ENCODE data around the gene SMYD3.

SMYD3 gene

GRCh38 chr1:246549665-246550064 lies 42.6 kb upstream of the SMYD3 start:
- POLR2A ChIA-PET: no interaction called here
- no peaks in the 10 kb centered on the region for H3K9me3 ChIP-seq (ENCODE audit: control insufficient read depth, insufficient read depth, low read depth, low read length)
- no peak overlapping the region for H3K4me3 ChIP-seq (ENCODE audit: low read depth, low read length)
- CTCF ChIA-PET: no interaction called here
- no peak overlapping the region for H3K27ac ChIP-seq (ENCODE audit: extremely low read depth, low read depth, low read length)
- H3K4me1 ChIP-seq (ENCODE audit: control insufficient read depth, insufficient read depth, low read length): no peaks in the 10 kb centered on the region
- TF ChIP-seq ZNF530 (tag by site-specific recombination; IDR thresholded peaks at IDR 0.05; ENCODE audit: low read depth) (no peak), ZXDB (tag by site-specific recombination; IDR thresholded peaks at IDR 0.05) (no peak), GLIS2 (tag by site-specific recombination; IDR thresholded peaks at IDR 0.05) (no peak), ZNF777 (tag by site-specific recombination; IDR thresholded peaks at IDR 0.05; ENCODE audit: borderline replicate concordance) (no peak), ZNF560 (tag by site-specific recombination; IDR thresholded peaks at IDR 0.05; ENCODE audit: borderline replicate concordance) (no peak), ZNF324 (tag by site-specific recombination; IDR thresholded peaks at IDR 0.05) (no peak), SCRT2 (tag by site-specific recombination; IDR thresholded peaks at IDR 0.05) (no peak), PRDM1 (tag by site-specific recombination; IDR thresholded peaks at IDR 0.05) (no peak)
- peaks cover 0 to 41% of the 10 kb centered on the region in 2 experiments; a peak in 2 of 3 replicates for H3K36me3 ChIP-seq (ENCODE audit: control insufficient read depth in 2 of 2, insufficient read depth in 1 of 2, low read length in 2 of 2)

GRCh38 chr1:246544001-246544400 lies 36.9 kb upstream of the SMYD3 start:
- ChIA-PET CTCF (interaction anchor here (1.4 kb wide), 1 partner anchor 46 kb away, joined by 3 read pairs; no protein-coding TSS in a partner anchor), POLR2A (no interaction called here)
- H3K36me3 ChIP-seq (ENCODE audit: control insufficient read depth in 2 of 2, insufficient read depth in 1 of 2, low read length in 2 of 2): peaks cover 0 to 38% of the 10 kb centered on the region in 2 experiments; a peak in 2 of 3 replicates

More at GRCh38 chr1:246544001-246544400, 36.9 kb upstream of the SMYD3 start:
- no peak overlapping the region for H3K27ac ChIP-seq (ENCODE audit: extremely low read depth, low read depth, low read length)
- no peaks in the 10 kb centered on the region for H3K9me3 ChIP-seq (ENCODE audit: control insufficient read depth, insufficient read depth, low read depth, low read length)
- no peak for TF ChIP-seq SALL2 (tag by site-specific recombination; IDR thresholded peaks at IDR 0.05; ENCODE audit: borderline replicate concordance)
- no peak for TF ChIP-seq BCL11B (tag by site-specific recombination; IDR thresholded peaks at IDR 0.05; ENCODE audit: low read depth)
- no peak for TF ChIP-seq ZBTB48 (tag by site-specific recombination; IDR thresholded peaks at IDR 0.05)
- no peak for TF ChIP-seq ZNF24 (tag by site-specific recombination; IDR thresholded peaks at IDR 0.05)
- no peak for TF ChIP-seq ZNF433 (tag by site-specific recombination; IDR thresholded peaks at IDR 0.05; ENCODE audit: low read depth)
- no peak for TF ChIP-seq ZNF175 (tag by site-specific recombination; IDR thresholded peaks at IDR 0.05)
- no peak for TF ChIP-seq ZEB2 (tag by site-specific recombination; IDR thresholded peaks at IDR 0.05)
- no peak for TF ChIP-seq ZNF610 (tag by site-specific recombination; IDR thresholded peaks at IDR 0.05; ENCODE audit: borderline replicate concordance)
- no peak for TF ChIP-seq ZNF202 (tag by site-specific recombination; IDR thresholded peaks at IDR 0.05; ENCODE audit: borderline replicate concordance)
- no peak for TF ChIP-seq PATZ1 (tag by site-specific recombination; IDR thresholded peaks at IDR 0.05)
- TF ChIP-seq ZBTB26 (tag by site-specific recombination; optimal IDR thresholded peaks at IDR 0.05): no peak
- TF ChIP-seq ZNF37A (tag by site-specific recombination; IDR thresholded peaks at IDR 0.05): no peak
- no peak for TF ChIP-seq ZNF114 (tag by site-specific recombination; IDR thresholded peaks at IDR 0.05)
- TF ChIP-seq ZBTB17 (tag by site-specific recombination; IDR thresholded peaks at IDR 0.05): no peak
- TF ChIP-seq ZFP69B (tag by site-specific recombination; IDR thresholded peaks at IDR 0.05): no peak
- no peak for TF ChIP-seq ZNF544 (tag by site-specific recombination; IDR thresholded peaks at IDR 0.05)
- TF ChIP-seq ZNF560 (tag by site-specific recombination; IDR thresholded peaks at IDR 0.05; ENCODE audit: borderline replicate concordance): no peak
- TF ChIP-seq ZNF548 (tag by site-specific recombination; IDR thresholded peaks at IDR 0.05): no peak
- no peak for TF ChIP-seq TSHZ1 (tag by site-specific recombination; IDR thresholded peaks at IDR 0.05; ENCODE audit: borderline replicate concordance)
- no peaks in the 10 kb centered on the region for H3K4me1 ChIP-seq (ENCODE audit: control insufficient read depth, insufficient read depth, low read length)
- H3K4me3 ChIP-seq (ENCODE audit: low read depth, low read length): no peak overlapping the region
